Kasumi-1 (cell line): ENCODE data around the gene CFAP45.

Source experiments
- DNase-seq, 2 experiments: peaks; one replicate each; lab custom pipeline; 2025; lab: John Stamatoyannopoulos, UW

The CFAP45 gene

DNA sequence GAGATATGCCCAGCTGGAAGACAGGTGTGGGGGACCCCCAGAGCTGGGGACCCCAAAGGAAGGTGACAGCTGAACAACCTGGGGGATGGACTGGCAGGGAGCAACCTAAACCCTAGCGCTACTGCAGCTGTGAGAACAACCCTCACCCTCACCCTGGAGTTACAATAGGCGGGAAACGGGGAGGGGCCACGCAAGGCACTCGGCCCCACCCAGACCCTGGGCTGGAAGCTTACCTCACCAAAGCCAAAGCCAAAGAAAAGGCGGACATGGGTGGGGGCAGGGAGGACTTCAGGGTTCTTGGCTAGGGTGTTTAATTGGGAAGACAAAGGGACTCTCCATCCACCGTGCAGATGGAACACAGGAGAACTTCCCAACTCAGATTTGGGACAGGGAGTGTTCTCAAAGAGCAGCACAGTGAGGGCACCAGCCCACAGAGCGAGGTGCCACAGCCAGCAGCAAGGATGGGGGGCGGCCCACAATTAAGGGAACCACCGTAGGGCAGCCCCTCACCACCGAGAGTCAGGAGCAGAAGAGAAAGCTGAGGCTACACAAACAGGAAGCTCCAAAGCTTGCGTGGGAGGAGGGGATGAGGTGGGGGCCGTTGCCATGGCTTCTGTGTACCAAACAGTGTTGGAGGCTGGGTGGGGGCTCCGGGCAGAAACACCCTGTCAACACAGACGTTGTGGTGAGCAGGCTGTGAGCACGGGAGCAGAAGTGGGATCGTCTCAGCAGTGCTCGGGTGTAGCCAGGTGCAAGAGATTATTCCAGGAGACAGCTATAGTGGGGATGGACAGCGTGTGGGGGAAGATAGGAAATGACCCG lies 23.4 kb upstream of the CFAP45 start:
- peak; percentile 26 to 39 for DNase-seq

DNA sequence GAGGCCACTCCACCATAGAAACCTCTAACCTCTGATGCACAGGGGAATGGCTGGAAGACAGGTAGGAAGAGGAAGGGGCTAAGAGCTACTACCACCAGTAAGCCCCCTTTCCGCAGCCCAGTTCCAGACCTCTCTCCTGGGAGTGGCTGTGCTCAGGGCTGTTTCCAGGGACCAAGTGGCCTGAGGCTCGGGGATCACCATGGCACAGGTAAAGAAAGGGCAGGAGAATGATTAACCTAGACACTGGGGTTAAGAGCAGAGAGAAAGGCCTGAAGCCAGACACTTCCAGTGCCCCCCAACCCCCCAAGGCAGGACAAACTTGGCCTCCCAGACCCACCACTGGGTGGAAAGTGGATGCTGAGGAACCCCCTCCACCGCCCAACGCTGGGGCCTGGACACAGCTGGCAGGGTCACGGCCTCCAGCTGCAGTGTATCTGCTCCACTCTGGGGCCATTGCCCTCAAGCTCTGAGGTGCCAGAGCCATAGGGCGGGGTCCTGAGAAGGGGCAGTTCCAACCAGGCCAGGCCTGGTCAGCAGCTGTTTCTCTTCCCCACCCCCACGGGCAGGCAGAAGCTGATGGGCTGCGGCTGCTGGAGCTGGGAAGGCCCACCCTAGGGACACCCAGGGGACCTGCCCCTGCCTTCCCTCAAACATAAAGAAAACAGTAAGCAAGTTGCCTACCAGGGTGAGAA lies 22.7 kb upstream of the CFAP45 start:
- DNase-seq: no peak

DNA sequence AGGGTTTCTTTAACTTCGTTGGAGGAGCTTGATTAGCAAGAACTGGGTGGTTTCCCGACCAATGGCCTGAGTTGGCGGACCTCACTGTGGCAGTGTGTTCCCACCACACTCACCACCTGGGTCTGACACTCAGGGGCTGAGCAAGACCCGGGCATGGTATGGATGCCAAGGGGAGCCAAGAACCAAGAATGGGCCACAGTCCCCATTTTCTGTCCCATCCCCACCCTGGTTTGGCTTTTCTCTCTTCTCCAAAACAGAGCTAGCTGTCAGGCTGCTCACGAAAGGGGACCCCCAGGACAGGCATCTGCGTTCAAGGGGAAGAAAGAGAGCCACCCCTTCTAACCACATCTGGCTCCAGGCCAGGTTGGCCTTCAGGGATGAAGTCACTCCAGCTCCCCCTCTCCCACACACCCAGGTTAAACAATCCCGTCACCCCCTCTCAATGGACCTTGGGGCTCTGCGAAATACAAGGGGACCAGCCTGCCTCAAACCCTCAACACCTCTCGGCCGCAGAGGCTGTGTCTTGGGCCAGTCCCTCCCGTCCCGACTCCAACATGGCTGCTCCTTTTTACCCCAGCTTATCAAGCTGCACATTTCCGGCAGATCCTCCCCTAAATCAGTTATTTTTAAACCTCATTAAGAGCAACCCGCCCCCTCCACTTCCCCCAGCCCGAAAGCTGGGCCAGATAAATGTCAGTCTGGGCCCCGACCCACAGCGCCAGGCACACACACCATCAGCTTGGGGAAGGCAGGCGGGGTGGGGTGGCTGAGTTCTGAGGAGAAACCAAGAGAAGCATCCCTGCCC lies 21.9 kb upstream of the CFAP45 start:
- peak; percentile 24 to 27 for DNase-seq

DNA sequence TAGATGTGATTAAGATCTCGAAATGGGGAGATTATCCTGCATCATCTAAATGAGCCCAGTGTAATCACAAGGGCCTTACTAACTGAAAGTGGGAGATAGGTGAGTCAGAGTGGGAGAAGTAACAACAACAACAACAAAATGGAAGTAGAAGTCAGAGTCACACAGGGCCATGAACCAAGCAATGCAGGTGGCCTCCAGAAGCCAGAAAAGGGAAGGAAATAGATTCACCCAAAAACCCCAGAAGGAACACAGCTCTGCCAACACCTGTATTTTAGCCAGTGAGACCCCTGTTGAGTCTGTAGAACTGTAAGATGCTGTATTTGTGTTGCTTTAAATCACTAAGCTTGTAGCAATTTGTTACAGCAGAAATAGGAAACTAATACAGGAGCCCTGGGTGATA lies 21.3 kb upstream of the CFAP45 start:
- no peak for DNase-seq

DNA sequence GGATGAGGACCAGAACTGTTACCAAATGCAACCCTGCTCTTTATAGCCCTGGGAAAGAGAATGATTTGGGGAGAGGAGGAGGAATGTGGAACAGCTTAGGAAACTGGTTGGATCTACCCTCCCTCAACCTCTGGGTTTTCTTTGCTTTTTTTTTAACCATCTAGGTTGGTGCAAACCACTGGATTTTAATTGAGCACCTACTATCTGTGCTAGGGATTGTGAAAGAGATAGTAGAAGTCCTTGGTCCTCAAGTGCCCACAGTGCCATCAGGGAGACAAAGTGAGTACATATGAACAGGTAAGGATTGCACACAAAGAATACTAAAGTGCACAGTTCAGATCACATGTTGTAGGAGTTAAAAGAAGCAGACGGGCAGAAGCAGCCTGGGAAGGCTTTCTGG lies 20.7 kb upstream of the CFAP45 start:
- no peak for DNase-seq

DNA sequence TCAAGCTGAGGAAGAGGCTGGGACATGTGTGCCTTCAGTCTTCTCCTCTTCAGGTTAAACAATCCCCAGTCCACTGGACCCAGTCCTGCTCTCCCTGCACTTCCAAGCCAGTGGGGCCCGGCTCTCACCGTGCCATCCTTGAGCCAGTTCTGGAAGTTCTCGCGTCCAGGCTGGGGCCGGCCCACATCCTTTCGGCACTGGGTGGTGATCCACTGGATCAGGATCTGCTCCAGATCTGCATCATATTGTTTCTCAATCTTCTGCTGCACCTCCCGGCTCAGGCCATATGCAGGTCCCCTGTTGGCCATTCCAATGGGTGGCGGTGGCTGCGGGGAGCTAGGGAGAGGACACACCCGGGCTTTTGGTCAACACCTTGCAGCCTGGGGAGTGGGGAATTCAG lies 20.2 kb upstream of the CFAP45 start:
- no peak for DNase-seq

DNA sequence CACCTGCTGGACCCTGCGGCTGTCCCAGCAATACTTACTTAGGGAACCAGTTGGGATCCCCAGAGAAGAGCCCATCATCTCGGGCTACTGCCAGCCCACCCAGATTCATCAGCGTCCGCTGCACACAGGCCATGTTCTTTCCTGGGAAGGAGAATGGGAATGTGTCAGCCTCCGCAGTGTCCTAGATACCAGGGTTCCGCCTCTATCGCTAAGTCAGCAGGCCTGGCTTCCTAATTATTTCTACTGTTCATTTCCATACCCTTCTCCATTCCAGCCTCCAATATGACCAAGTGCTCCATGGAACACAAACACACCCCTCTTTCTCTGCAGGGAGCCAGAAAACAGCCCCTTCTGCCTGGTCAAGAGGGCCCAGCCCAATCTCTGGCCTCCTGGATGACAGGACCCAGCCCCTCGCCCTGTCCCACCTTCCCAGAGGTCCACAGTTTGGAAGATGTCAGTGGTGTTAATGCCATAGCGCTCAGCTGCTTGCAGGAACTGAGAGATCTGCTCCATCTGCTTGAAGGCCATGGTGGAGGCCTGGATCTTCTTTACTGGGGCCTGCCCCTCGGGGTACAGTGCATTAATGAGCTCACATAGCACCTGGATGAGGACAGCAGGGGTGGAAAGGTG lies 19.4 kb upstream of the CFAP45 start:
- no peak for DNase-seq

DNA sequence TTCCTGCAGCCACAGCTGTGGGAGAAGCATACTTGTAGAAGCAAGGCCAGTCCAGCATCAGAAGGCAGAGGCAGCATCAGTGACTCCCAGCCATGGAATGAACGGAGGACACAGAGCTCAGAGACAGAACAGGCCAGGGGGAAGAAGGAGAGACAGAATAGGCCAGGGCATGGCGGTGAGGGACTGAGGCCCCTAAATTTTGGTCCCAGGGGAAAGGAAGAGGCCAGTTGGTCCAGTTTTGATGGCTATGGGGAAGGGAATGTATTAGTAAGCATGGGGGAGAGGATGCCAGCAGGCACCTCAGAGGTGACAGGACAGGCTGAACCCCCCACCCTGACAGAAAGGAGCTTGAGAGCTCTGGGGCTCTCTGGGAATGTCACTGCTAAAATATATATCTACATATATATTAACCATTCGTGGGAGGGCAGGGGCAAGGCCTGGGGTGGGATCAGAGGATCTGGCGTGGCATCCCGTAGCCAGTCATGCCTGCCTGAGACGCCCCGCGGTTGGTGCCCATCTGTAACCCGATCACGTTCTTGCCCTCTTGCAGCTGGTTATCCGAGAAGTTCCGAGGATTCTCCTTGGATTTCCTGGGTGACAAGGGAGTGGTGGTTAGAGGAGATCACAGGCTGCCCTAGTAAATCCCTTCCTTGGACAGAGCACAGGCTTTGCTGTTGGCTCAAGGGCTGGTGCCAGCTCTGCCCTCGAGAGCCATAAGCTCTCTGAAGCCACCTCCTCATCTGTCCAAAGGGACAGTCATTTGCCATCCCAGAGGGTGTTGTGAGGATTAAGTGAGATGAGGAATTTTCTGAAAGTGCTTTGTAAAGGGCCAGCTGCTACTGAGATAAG lies 18.6 kb upstream of the CFAP45 start:
- no peak for DNase-seq

DNA sequence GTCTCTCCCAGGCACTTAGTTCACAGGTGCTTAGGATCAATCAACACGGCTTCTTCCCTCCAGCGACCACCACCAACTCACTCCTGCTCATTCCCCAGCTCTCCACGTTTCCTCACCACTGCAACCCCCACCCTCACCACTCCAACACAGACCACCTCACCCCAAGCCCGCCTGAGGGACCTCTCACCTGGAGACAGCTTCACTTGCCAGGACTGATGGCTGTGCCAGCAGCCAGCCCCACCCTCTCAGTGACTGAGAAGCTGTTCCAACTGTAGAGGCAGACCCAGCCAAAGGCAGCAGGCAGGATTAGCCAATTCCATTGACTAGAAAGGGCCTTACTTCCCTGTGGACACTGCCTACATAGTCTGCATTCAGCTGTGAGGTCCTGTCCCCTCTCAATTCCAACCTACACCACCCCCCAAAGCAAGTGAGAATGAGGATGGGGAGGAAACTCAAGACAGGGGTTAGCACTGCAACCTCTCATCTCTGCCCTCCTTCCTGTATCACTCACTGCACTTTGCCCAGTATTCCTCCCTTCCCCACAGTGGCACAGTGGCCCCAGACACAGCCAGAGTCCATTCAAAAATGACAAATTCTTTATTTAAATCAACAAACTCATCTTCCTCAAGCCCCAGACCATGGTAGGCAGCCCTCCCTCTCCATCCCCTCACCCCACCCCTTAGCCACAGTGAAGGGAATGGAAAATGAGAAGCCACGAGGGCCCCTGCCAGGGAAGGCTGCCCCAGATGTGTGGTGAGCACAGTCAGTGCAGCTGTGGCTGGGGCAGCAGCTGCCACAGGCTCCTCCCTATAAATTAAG lies 17.8 kb upstream of the CFAP45 start:
- no peak for DNase-seq

DNA sequence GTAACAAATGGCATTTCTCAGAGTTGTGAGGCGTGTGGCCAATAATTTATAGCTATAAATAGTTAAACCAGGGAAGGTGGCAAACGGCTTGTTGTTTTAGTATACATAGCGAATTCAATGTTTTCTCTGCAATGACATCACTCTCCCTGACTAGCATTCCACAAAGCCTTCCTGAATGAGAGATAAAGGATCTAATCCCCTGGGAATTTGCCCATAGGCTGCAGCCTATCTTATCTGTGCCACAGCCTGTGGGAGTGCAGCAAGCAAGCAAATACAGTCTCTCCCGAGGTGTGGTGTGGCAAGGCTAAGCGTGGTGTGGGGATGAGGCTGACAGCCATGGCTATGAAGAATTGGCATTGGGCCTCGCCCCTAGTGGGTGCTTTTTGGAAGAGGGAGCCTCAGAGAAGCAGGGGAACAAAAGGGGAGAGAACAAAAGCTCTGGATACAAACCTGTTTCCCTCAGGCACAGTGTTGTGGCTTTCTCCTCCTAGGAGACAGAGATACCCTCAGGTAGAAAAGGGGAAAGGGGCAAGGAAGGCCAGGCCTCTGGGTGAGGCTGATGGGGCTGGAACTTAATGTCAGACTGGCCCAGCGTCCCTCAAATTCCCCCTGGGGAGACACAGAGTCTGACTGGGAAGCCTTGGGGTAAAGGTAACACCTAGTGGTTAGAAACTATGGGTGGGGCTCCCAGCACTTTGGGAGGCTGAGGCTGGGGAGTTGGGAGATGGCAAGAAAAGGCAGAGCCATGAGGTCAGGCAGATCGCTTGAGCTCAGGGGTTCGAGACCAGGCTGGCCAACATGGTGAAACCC lies 16.5 kb upstream of the CFAP45 start:
- no peak for DNase-seq

DNA sequence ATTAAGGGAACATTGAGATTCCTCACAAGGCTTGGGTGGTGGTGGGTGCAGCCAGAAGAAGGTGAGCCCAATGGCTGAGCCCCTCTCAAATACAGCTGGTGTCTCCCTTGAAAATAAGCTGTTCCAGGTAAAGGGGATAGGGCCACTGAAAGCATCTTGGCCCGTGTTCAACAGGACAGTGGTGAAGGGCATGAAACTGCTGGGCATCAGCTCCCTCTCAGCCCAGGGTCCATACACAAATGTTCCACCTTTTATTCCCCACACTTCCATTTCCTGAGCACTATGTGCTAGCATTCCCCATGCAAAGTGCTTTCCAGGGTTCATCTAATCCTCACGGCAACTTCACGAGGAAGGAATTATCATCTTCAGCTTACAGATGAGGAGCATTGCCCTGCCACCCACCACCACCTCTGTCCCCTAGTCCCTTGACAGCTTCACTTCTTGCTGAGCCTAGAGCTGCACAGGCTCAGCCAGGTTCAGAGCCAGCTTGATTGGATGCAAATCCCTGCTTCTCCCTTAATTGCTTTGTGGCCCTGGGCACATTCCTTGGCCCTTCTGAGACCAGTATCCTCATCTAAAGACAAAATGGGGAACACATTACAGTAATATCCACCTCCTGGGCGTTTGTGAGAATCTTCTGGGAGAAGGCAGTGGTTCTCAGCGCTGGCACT lies 15.7 kb upstream of the CFAP45 start:
- no peak for DNase-seq

DNA sequence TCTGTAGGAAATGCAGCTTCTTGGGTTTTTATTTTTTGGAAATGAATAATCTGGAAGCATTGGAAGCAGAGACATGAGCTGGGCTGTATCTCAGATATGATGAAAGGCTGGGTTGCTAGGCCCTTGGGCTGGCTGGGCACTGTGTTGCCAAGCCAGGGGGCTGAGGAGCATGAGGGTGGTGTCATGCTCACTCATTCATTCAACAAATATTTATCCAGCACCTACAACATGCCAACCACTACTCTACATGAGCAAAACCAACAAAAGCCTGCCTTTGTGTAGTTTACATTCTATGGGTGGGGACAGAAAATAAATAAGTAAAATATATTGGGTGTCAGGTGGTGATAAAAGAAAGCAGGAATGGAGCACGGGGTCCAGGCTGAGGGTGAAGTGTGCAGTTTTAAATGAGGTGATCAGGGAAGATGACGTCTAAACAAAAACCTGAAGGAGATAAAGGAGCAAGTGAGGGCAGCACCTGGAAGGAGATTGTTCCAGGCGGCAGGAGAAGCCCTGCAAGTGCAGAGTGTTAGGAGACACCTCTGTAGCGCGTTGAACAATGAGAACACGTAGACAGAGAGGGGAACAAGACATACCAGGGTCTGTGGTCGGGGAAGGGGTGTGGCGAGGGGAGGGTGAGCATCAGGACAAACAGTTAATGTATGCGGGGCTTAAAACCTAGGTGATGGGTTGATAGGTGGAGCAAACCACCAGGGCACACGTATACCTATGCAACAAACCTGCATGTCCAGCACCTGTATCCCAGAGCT lies 14.5 kb upstream of the CFAP45 start:
- DNase-seq: no peak

DNA sequence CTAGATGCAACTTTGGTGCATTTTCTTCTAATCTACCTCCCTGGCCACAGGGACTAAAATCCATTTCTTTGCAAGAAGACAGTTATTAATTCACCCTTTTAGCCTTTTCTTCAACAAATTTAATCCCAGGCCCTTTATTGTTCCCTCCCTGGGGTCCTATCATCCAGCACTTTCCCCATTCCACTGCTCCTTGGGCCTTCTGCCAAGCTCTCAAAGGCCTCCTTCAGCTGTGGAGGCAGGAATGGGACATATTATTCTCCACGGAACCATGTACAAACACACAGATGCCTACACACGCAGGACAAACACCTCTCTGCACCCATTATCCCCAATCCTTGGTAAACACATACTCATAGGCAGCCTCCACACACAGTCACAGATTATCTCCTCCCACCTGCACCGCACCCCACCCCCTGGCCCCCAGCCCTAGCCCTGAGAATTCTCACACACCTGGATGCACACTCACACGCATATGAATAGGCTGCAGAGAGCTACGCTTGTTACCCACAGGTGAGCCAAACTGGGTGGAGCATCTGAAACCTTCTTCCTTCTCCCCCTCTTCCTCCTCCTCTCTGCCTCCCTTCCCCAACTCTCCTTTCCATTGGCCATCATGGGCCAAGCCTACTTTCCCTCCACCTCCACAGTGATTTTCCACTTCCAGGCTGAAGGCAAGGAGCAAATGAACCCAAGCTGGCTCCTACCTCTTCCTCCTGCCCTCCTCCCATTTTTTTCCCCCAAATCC lies 13.7 kb upstream of the CFAP45 start:
- DNase-seq: no peak

DNA sequence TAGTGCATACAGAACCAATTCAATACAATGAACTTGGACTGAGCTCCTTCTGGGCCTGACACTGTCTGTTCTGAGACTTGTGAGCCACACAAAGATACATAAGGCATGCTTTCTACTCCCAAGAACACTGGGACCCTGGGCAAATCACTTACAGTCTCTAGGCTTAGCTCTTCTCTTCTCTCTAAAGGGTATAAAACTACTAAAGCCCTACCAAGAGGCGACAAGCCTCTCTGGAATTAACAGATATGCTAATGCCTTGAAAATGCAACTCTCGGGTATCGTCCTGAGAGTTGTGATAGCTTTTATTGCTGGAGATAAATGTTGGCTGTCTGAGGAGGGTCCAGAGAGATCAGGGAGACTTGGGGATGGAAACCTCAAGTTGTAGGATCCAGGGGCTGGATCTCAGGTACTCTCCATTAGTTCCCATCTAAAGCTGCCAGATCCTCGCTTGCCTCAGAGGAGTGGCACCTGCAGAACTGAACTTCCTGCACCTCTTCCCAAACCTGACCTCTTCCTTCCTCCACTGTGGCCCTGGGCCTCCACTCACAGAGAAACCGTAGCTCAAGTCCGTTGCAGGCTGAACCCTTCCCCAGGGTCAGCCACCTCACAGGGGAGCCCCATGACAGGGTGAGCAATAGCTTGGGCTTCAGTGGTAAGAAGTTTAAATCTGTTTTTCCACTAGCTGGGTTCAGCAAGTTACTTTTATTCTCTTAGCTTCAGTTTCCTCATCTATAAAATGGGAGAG lies 11.5 kb upstream of the CFAP45 start:
- DNase-seq: peak in 1 of 2 experiments; percentile 29

DNA sequence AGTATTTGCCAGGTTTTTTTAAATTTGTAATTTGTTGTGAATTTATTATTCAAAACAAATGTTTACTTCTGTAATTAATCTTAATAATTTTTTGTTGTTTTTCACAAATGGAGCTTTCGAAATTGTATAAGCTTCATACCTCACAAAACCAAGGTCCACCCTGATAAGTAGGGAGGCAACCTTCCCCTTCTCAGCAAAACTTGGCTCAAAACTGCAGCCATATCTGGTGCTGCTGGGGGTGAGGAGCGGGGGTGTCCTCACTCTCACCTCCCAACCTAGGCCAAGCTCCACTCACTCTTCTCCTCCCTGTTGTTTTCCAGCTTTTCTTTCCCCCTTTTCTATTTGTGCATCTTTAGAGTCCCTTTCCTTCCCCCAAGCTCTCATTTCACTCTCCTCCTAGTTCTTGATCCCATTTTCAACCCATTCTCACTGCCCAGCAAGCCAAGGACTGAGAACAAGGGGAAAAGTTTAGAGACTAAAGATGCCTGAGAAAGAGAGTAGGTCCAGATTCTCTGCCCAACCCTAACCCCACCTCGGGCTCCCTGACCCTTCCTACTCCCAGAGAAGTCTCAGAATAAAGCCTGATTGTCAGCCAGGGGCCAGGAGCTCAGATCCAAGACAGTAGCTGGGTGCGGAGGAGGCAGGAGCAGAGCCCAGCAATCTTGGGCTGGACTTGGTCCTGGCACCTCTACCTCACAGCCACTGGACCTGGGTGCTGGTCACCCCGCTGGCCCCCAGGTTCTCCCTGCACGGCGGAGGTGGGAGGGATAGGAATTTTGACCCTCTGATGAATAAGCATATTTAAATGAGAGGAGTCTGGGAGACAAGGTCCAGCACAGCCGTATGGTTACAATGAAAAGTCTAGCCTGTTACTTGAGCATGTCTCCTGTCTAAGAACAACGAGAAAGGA lies 8.3 kb upstream of the CFAP45 start:
- DNase-seq: no peak

DNA sequence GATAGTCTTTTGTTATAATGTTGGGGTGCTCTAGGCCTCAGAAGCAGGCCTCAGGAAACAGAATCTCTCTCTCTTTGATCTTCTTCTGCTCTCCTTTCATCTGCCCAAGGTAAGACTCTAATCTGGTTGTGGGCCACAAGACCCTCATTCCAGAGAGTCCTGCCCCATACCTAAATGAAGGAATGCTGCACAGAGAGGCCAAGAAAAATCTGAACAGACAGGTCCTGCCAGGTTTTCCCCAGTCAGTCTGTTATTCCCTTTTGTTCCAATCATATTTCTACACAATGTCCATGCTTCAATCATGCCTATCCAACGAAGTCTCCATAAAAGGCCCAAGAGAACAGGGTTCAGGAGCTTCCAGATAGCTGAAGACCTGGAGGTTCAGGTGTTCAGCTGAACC lies 7.0 kb upstream of the CFAP45 start:
- no peak for DNase-seq
